Measurements from ENCODE around the gene BMP10.

Gene BMP10

GRCh38 chr2:68832233-68832869 lies 38.8 kb downstream of the BMP10 start:
- peak; percentile 66 for FAIRE-seq
- DNase-seq (ENCODE audit: insufficient read length, low spot score): no peak
- TF ChIP-seq SPI1 (IDR thresholded peaks at IDR 0.05; ENCODE audit: low read depth, low read length) (peak; percentile 69), PAX5 (IDR thresholded peaks at IDR 0.05; ENCODE audit: insufficient read depth, low read length, severe bottlenecking) (no peak)

GRCh38 chr2:68831686-68832232 lies 39.4 kb downstream of the BMP10 start:
- TF ChIP-seq PAX5 (IDR thresholded peaks at IDR 0.05; ENCODE audit: insufficient read depth, low read length, severe bottlenecking) (no peak), SPI1 (IDR thresholded peaks at IDR 0.05; ENCODE audit: low read depth, low read length) (no peak), POLR2A (IDR thresholded peaks at IDR 0.05; ENCODE audit: low read depth, low read length) (no peak), POLR2AphosphoS5 (IDR thresholded peaks at IDR 0.05; ENCODE audit: low read depth, low read length) (no peak), TAF1 (IDR thresholded peaks at IDR 0.05; ENCODE audit: low read depth, low read length) (no peak), POU2F2 (IDR thresholded peaks at IDR 0.05; ENCODE audit: low read depth, low read length) (no peak)
- no peak for FAIRE-seq
- no peak for DNase-seq (ENCODE audit: insufficient read length, low spot score)

GRCh38 chr2:68829749-68830148 lies 41.4 kb downstream of the BMP10 start:
- TF ChIP-seq TAF1 (IDR thresholded peaks at IDR 0.05; ENCODE audit: low read depth, low read length) (no peak), POLR2A (IDR thresholded peaks at IDR 0.05; ENCODE audit: low read depth, low read length) (no peak), POU2F2 (IDR thresholded peaks at IDR 0.05; ENCODE audit: low read depth, low read length) (no peak)
- DNase-seq (ENCODE audit: insufficient read length, low spot score): no peak
- FAIRE-seq: no peak

GRCh38 chr2:68828887-68829708 lies 42.1 kb downstream of the BMP10 start:
- DNase-seq (ENCODE audit: insufficient read length, low spot score) (no peak), FAIRE-seq (no peak)
- TF ChIP-seq POLR2A (IDR thresholded peaks at IDR 0.05; ENCODE audit: low read depth, low read length): no peak
- TF ChIP-seq POU2F2 (IDR thresholded peaks at IDR 0.05; ENCODE audit: low read depth, low read length): no peak
- TF ChIP-seq SPI1 (IDR thresholded peaks at IDR 0.05; ENCODE audit: low read depth, low read length): no peak
- TF ChIP-seq PAX5 (IDR thresholded peaks at IDR 0.05; ENCODE audit: insufficient read depth, low read length, severe bottlenecking): no peak
- no peak for TF ChIP-seq TAF1 (IDR thresholded peaks at IDR 0.05; ENCODE audit: low read depth, low read length)
- TF ChIP-seq POLR2AphosphoS5 (IDR thresholded peaks at IDR 0.05; ENCODE audit: low read depth, low read length): no peak

- TF ChIP-seq POLR2AphosphoS5 (IDR thresholded peaks at IDR 0.05; ENCODE audit: low read depth, low read length) (no peak), POU2F2 (IDR thresholded peaks at IDR 0.05; ENCODE audit: low read depth, low read length) (no peak), POLR2A (IDR thresholded peaks at IDR 0.05; ENCODE audit: low read depth, low read length) (no peak), SPI1 (IDR thresholded peaks at IDR 0.05; ENCODE audit: low read depth, low read length) (no peak), TAF1 (IDR thresholded peaks at IDR 0.05; ENCODE audit: low read depth, low read length) (no peak), PAX5 (IDR thresholded peaks at IDR 0.05; ENCODE audit: insufficient read depth, low read length, severe bottlenecking) (no peak)
- FAIRE-seq (no peak), DNase-seq (ENCODE audit: insufficient read length, low spot score) (no peak)
Measured at GRCh38 chr2:68827666-68828065, 43.5 kb downstream of the BMP10 start.

- no peak for FAIRE-seq
- TF ChIP-seq POLR2AphosphoS5 (IDR thresholded peaks at IDR 0.05; ENCODE audit: low read depth, low read length): no peak
- TF ChIP-seq POU2F2 (IDR thresholded peaks at IDR 0.05; ENCODE audit: low read depth, low read length): no peak
- no peak for TF ChIP-seq POLR2A (IDR thresholded peaks at IDR 0.05; ENCODE audit: low read depth, low read length)
- TF ChIP-seq SPI1 (IDR thresholded peaks at IDR 0.05; ENCODE audit: low read depth, low read length): no peak
- TF ChIP-seq PAX5 (IDR thresholded peaks at IDR 0.05; ENCODE audit: insufficient read depth, low read length, severe bottlenecking): no peak
- TF ChIP-seq TAF1 (IDR thresholded peaks at IDR 0.05; ENCODE audit: low read depth, low read length): no peak
- no peak for DNase-seq (ENCODE audit: insufficient read length, low spot score)
Measured at GRCh38 chr2:68825866-68826265, 45.3 kb downstream of the BMP10 start.

GRCh38 chr2:68824831-68825230 lies 46.4 kb downstream of the BMP10 start:
- FAIRE-seq (no peak), DNase-seq (ENCODE audit: insufficient read length, low spot score) (no peak)
- TF ChIP-seq PAX5 (IDR thresholded peaks at IDR 0.05; ENCODE audit: insufficient read depth, low read length, severe bottlenecking): no peak
- no peak for TF ChIP-seq TAF1 (IDR thresholded peaks at IDR 0.05; ENCODE audit: low read depth, low read length)
- no peak for TF ChIP-seq POLR2AphosphoS5 (IDR thresholded peaks at IDR 0.05; ENCODE audit: low read depth, low read length)
- no peak for TF ChIP-seq POU2F2 (IDR thresholded peaks at IDR 0.05; ENCODE audit: low read depth, low read length)
- TF ChIP-seq SPI1 (IDR thresholded peaks at IDR 0.05; ENCODE audit: low read depth, low read length): no peak
- TF ChIP-seq POLR2A (IDR thresholded peaks at IDR 0.05; ENCODE audit: low read depth, low read length): no peak

GRCh38 chr2:68822207-68822872 lies 48.9 kb downstream of the BMP10 start:
- DNase-seq (ENCODE audit: insufficient read length, low spot score) (no peak), FAIRE-seq (no peak)
- no peak for TF ChIP-seq PAX5 (IDR thresholded peaks at IDR 0.05; ENCODE audit: insufficient read depth, low read length, severe bottlenecking)
- no peak for TF ChIP-seq POLR2AphosphoS5 (IDR thresholded peaks at IDR 0.05; ENCODE audit: low read depth, low read length)

GRCh38 chr2:68819556-68819955 lies 51.6 kb downstream of the BMP10 start:
- TF ChIP-seq TAF1 (IDR thresholded peaks at IDR 0.05; ENCODE audit: low read depth, low read length): no peak
- no peak for TF ChIP-seq SPI1 (IDR thresholded peaks at IDR 0.05; ENCODE audit: low read depth, low read length)
- no peak for TF ChIP-seq POLR2A (IDR thresholded peaks at IDR 0.05; ENCODE audit: low read depth, low read length)
- TF ChIP-seq POLR2AphosphoS5 (IDR thresholded peaks at IDR 0.05; ENCODE audit: low read depth, low read length): no peak
- no peak for TF ChIP-seq POU2F2 (IDR thresholded peaks at IDR 0.05; ENCODE audit: low read depth, low read length)
- TF ChIP-seq PAX5 (IDR thresholded peaks at IDR 0.05; ENCODE audit: insufficient read depth, low read length, severe bottlenecking): no peak
- DNase-seq (ENCODE audit: insufficient read length, low spot score): no peak
- FAIRE-seq: no peak
